Measurements from ENCODE around the gene TCF4. TPM values are rescaled to one million over a fixed set of nuclear protein-coding genes. Genes with fewer than 3 reads are reported as not detected.
A peak's percentile ranks its signal among the peaks of the same experiment; 100 is the strongest.

Gene TCF4
- polyA plus RNA-seq, 1 donor (not counting 4 experiments of a cell fraction or from before 2014, with no cell fraction given) = 9.7 TPM

GRCh38 chr18:55416791-55417190 is 171.2 kb downstream of the TCF4 start:
- Histone ChIP-seq H3K27ac (ENCODE audit: control insufficient read depth, insufficient read depth, low read length) (no peak overlapping the region), H3K9me1 (ENCODE audit: control insufficient read depth, extremely low read depth, insufficient read depth, low read length) (no peaks in the 10 kb centered on the region), H3K9me3 (ENCODE audit: control insufficient read depth, low read depth, low read length) (no peaks in the 10 kb centered on the region), H3K4me3 (ENCODE audit: control insufficient read depth in 2 of 3, extremely low read depth in 1 of 3, insufficient read depth in 2 of 3, low read depth in 1 of 3, low read length in 3 of 3) (no peak overlapping the region), H3K4me2 (ENCODE audit: control insufficient read depth, extremely low read depth, insufficient read depth, low read depth, low read length) (no peak overlapping the region), H3K36me3 (ENCODE audit: control insufficient read depth in 2 of 2, extremely low read depth in 1 of 2, insufficient read depth in 2 of 2, low read length in 2 of 2) (no peaks in the 10 kb centered on the region), H3K79me2 (ENCODE audit: control insufficient read depth, insufficient read depth, low read length) (peaks cover 2% of the 10 kb centered on the region), H3K27me3 (ENCODE audit: control insufficient read depth, extremely low read depth, insufficient read depth, low read length) (no peaks in the 10 kb centered on the region), H3K9ac (ENCODE audit: control insufficient read depth, extremely low read depth, insufficient read depth, low read length) (no peak overlapping the region), H4K20me1 (ENCODE audit: control insufficient read depth, extremely low read depth, insufficient read depth, low read length) (no peaks in the 10 kb centered on the region), H2AFZ (ENCODE audit: control insufficient read depth, low read length) (no peak overlapping the region), H3K4me1 (ENCODE audit: control insufficient read depth, extremely low read depth, insufficient read depth, low read length) (peaks cover 13% of the 10 kb centered on the region)
- TF ChIP-seq CTCF (optimal IDR thresholded peaks at IDR 0.05 in 1 of 3, IDR thresholded peaks at IDR 0.05 in 1 of 3, conservative IDR thresholded peaks at IDR 0.05 in 1 of 3; ENCODE audit: extremely low read depth in 1 of 3, insufficient read depth in 2 of 3, low read length in 3 of 3) (no peak), EZH2 (IDR thresholded peaks at IDR 0.05; ENCODE audit: low read length) (no peak)
- no peak for DNase-seq (ENCODE audit: low read depth, low spot score)
- dilution Hi-C loops (cut with MboI; ENCODE audit: extremely low pct_ligation_motif_present, low sequenced_read_pairs) = no loop called here
- FAIRE-seq = no peak

GRCh38 chr18:55415258-55415871 is 172.6 kb downstream of the TCF4 start:
- Histone ChIP-seq H3K27ac (ENCODE audit: control insufficient read depth, insufficient read depth, low read length) (no peak overlapping the region), H3K9me1 (ENCODE audit: control insufficient read depth, extremely low read depth, insufficient read depth, low read length) (no peaks in the 10 kb centered on the region), H3K36me3 (ENCODE audit: control insufficient read depth in 2 of 2, extremely low read depth in 1 of 2, insufficient read depth in 2 of 2, low read length in 2 of 2) (no peaks in the 10 kb centered on the region), H3K9me3 (ENCODE audit: control insufficient read depth, low read depth, low read length) (no peaks in the 10 kb centered on the region), H4K20me1 (ENCODE audit: control insufficient read depth, extremely low read depth, insufficient read depth, low read length) (no peaks in the 10 kb centered on the region), H3K9ac (ENCODE audit: control insufficient read depth, extremely low read depth, insufficient read depth, low read length) (no peak overlapping the region), H3K27me3 (ENCODE audit: control insufficient read depth, extremely low read depth, insufficient read depth, low read length) (no peaks in the 10 kb centered on the region), H3K4me2 (ENCODE audit: control insufficient read depth, extremely low read depth, insufficient read depth, low read depth, low read length) (no peak overlapping the region), H3K4me1 (ENCODE audit: control insufficient read depth, extremely low read depth, insufficient read depth, low read length) (peaks cover 9% of the 10 kb centered on the region), H2AFZ (ENCODE audit: control insufficient read depth, low read length) (no peak overlapping the region), H3K4me3 (ENCODE audit: control insufficient read depth in 2 of 3, extremely low read depth in 1 of 3, insufficient read depth in 2 of 3, low read depth in 1 of 3, low read length in 3 of 3) (no peak overlapping the region), H3K79me2 (ENCODE audit: control insufficient read depth, insufficient read depth, low read length) (peaks cover 2% of the 10 kb centered on the region)
- DNase-seq (ENCODE audit: low read depth, low spot score) (peak; percentile 48), FAIRE-seq (no peak)
- TF ChIP-seq EZH2 (IDR thresholded peaks at IDR 0.05; ENCODE audit: low read length) (no peak), CTCF (optimal IDR thresholded peaks at IDR 0.05 in 1 of 3, IDR thresholded peaks at IDR 0.05 in 1 of 3, conservative IDR thresholded peaks at IDR 0.05 in 1 of 3; ENCODE audit: extremely low read depth in 1 of 3, insufficient read depth in 2 of 3, low read length in 3 of 3) (peak; percentile 78 to 88 (median 83))
- dilution Hi-C loops (cut with MboI; ENCODE audit: extremely low pct_ligation_motif_present, low sequenced_read_pairs) = no loop called here

Measured in keratinocyte (primary cell).